GM13976 (cell line): Measurements from ENCODE around the gene NR2F2.

Experiments used
- DNase-seq: peaks from one replicate; pipeline ENCODE4 v3.0.0; 2012; ENCODE audit warnings: low spot score
- CTCF ChIP-seq: IDR thresholded peaks from 2 replicates; pipeline ENCODE4 v1.5.1; 2012; ENCODE audit warnings: borderline replicate concordance, mild to moderate bottlenecking; ENCODE audit not compliant: insufficient read depth; ENCODE audit errors: extremely low read depth, missing control alignments, control extremely low read depth
- in situ Hi-C: fragments of 300-500 bp; cut with MboI; formaldehyde crosslinking; loops from one replicate; pipeline ENCODE4 v1.12.0; 2022; ENCODE audit warnings: low sequenced_read_pairs, mixed read lengths, inconsistent platforms; ENCODE audit not compliant: unreplicated experiment

NR2F2 gene

DNA sequence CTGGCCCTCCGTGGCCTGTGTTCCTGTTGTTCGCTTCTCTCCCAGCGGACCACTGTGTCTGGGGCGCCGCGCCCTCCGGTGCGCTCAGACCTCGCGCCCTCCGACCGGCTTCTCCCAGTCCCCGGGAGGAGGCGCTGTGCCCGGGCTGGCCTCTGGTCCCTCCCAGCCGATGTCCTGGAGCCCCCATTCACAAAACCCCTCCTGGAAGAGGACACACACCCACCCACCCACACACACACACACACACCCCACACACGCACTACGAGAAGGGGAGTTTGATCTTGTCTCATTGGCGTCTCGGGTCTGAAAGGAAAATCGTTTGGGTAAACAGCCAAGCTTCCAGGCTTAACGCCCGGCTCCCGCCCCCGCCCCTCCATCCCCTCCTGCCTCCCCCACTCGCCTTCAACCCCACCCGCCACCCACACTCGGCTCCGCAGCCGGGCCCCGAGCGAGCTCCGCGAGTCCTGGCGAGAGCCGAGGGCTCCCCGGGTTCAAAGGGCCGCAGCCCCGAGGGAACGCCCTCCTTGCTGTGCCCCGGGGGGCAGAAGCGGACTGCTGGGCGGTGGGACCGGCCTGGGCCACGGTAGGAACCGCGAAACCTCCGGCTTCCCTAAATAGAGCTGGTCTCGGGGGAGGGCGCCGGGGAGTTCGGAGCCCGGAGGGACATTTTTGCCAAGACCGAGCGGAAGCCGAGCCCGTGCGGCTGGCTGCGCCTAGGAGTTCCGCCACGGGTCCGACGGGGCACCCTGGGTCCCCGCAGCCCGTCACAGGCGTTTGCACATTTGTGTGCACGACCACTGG lies 23.6 kb downstream of the NR2F2 start:
- in situ Hi-C loops = loop anchor here (25.0 kb wide), 1 partner anchor 883 kb away; no protein-coding TSS in a partner anchor
- TF ChIP-seq CTCF = no peak
- no peak for DNase-seq

- in situ Hi-C loops = loop anchor here (25.0 kb wide), 1 partner anchor 882 kb away; no protein-coding TSS in a partner anchor
- DNase-seq = no peak
Measured at GRCh38 chr15:96354731-96355567, 24.4 kb downstream of the NR2F2 start.

DNA sequence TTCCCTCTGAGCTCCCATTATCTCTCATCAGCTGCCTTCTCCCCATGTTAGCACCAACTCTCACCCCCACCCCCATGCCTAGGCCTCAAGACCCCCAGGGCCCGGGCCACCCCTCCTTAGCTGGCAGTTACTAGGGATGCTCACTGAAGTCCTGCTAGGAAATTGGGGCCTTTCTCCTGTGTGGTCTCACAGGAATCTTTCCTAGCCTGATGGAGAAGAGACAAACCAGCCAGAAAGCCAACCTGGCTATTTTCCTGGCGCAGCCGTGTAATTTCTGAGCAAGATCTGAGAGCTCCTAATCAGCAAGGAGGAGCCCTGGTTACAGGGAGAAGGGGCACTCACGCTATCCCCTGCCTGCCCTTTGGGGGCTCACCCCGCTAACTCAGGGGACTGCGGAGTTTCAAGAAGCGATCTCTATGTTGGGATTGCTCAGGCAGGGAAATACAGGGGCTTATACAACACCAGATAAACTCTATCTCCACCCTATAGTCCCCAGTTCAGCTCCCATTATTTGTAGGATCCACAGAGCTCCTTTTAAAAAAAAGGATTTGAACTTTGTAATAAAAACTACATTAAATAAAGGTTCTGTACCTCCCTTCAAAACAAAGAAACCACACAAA lies 25.2 kb downstream of the NR2F2 start:
- no peak for TF ChIP-seq CTCF
- DNase-seq = no peak
- in situ Hi-C loops = loop anchor here (25.0 kb wide), 1 partner anchor 882 kb away; no protein-coding TSS in a partner anchor

More at GRCh38 chr15:96354731-96355567, 24.4 kb downstream of the NR2F2 start:
- TF ChIP-seq CTCF = no peak

- peak; percentile 87 for TF ChIP-seq CTCF
- peak; percentile 82 for DNase-seq
- in situ Hi-C loops = loop anchor here (25.0 kb wide), 1 partner anchor 881 kb away; no protein-coding TSS in a partner anchor
Measured at GRCh38 chr15:96356494-96357455, 26.3 kb downstream of the NR2F2 start.

GRCh38 chr15:96358001-96358801 lies 27.7 kb downstream of the NR2F2 start:
- DNase-seq = no peak
- in situ Hi-C loops = loop anchor here (25.0 kb wide), 1 partner anchor 879 kb away; no protein-coding TSS in a partner anchor

More at GRCh38 chr15:96358001-96358801, 27.7 kb downstream of the NR2F2 start:
- no peak for TF ChIP-seq CTCF
